ENCODE results near the gene TENM3.

The TENM3 gene

DNA sequence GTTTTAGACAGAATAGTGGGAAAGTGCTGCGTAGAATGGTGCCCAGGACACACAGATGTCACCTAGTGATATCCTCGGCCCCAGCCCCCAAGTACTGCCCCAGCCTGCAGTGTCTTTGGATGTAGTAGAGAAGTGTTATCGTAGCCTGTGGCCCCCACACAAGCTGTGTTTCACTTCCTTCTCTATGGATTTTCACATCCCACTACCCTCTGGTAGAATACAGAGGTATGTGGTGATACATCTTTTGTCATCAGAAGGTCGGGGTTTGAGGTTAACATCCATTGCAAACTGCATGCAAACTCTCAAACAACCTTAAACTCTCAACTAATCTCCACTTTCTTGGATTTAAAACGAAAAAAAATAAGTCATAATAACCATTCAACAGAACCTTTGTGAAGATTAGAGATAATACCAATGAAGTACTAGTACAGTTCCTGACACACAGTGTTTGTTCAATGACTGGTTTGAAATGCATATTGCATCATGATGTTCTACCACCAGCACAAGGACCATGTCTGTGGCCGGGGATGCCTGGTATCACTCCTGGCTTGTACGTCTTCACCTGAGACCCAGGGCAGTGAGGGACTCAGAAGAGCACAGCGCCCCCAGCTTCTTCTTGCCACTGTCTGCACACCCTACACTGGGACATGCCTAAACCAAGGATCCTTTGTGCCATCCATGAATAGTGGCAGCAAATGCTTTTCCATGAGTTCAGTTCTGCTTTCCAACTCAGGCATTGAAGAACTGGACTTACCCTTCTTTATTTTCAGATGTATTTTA is 406.7 kb downstream of the TENM3 start:
- TF ChIP-seq, protein P1, sequence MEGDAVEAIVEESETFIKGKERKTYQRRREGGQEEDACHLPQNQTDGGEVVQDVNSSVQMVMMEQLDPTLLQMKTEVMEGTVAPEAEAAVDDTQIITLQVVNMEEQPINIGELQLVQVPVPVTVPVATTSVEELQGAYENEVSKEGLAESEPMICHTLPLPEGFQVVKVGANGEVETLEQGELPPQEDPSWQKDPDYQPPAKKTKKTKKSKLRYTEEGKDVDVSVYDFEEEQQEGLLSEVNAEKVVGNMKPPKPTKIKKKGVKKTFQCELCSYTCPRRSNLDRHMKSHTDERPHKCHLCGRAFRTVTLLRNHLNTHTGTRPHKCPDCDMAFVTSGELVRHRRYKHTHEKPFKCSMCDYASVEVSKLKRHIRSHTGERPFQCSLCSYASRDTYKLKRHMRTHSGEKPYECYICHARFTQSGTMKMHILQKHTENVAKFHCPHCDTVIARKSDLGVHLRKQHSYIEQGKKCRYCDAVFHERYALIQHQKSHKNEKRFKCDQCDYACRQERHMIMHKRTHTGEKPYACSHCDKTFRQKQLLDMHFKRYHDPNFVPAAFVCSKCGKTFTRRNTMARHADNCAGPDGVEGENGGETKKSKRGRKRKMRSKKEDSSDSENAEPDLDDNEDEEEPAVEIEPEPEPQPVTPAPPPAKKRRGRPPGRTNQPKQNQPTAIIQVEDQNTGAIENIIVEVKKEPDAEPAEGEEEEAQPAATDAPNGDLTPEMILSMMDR (IDR thresholded peaks at IDR 0.05; ENCODE audit: unreplicated experiment in 3 of 3) = no peak
- Mint-ChIP-seq H3K36me3 (ENCODE audit: low read depth) (peaks cover 33% of the 10 kb centered on the region), H3K4me1 (no peaks in the 10 kb centered on the region), H3K4me3 (no peak overlapping the region), H3K9me3 (peaks cover 14% of the 10 kb centered on the region), H3K27me3 (ENCODE audit: low read depth) (peaks cover 4% of the 10 kb centered on the region), H3K27ac (no peak overlapping the region)

DNA sequence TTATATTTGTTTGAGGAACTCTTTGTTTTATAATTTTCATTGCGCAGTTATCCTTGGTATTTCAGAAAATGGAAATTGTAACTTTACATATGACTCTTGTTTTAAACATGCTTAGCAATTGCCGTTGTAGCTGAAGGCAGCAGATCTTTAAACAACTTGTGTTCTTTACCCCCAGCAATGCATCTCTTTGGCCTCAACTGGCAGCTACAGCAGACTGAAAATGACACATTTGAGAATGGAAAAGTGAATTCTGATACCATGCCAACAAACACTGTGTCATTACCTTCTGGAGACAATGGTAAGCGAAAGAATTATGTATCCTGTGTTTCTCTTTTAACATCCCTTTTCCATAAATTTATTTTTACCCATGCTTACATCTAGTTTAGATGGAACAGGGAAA is 410.4 kb downstream of the TENM3 start:
- Mint-ChIP-seq H3K9me3 (no peaks in the 10 kb centered on the region), H3K4me3 (no peak overlapping the region), H3K36me3 (ENCODE audit: low read depth) (peaks cover 18% of the 10 kb centered on the region), H3K4me1 (no peaks in the 10 kb centered on the region), H3K27me3 (ENCODE audit: low read depth) (peaks cover 4% of the 10 kb centered on the region), H3K27ac (no peak overlapping the region)
- TF ChIP-seq, protein P1 (IDR thresholded peaks at IDR 0.05; ENCODE audit: unreplicated experiment in 3 of 3) = no peak

DNA sequence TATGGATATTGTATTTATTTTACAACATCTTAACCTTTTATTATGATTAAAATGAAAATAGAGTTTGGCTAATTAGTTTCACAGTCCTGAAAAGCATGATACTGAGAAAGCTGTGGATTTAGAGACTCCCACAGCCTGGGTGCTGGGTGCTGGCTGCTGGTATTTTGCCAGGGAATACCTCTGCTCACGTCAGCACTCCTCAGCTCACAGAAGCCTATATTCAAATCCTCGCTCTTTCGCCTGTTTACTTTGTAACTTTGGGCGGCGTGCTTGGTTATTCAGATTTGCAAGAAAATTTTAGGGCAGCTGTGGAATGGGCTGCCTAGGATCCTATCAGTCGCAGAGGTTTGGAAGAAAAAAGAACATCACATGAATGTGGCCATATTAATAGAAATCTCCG is 412.1 kb downstream of the TENM3 start:
- Mint-ChIP-seq H3K4me3 (no peak overlapping the region), H3K27ac (no peak overlapping the region), H3K36me3 (ENCODE audit: low read depth) (peaks cover 17% of the 10 kb centered on the region), H3K27me3 (ENCODE audit: low read depth) (peaks cover 2% of the 10 kb centered on the region), H3K9me3 (no peaks in the 10 kb centered on the region), H3K4me1 (no peaks in the 10 kb centered on the region)
- TF ChIP-seq, protein P1 (IDR thresholded peaks at IDR 0.05; ENCODE audit: unreplicated experiment in 3 of 3) = no peak

DNA sequence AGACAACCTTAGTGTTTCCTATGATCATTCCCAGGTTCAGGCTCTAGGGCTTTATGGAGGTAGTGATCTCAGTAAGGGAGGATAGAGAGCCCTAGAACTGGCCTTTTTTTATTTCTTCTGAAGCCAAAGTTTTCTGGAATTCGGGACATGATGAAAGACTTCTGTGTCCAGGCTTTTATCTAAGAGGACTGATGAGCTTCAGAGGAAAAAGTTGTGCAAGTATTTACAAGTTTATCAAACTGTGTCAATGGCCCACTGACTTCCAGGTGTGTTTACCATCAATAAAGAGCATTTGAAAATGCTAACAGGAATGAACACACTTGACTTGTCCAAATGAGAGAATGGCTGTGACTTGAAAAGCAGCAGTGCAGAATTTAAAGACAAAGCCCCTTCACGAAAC is 419.3 kb downstream of the TENM3 start:
- H3K27me3 Mint-ChIP-seq (ENCODE audit: low read depth) = no peaks in the 10 kb centered on the region
- TF ChIP-seq, protein P1 (IDR thresholded peaks at IDR 0.05; ENCODE audit: unreplicated experiment in 3 of 3) = no peak
- peaks cover 25% of the 10 kb centered on the region for H3K9me3 Mint-ChIP-seq
- H3K27ac Mint-ChIP-seq = no peak overlapping the region
- H3K4me3 Mint-ChIP-seq = no peak overlapping the region
- H3K36me3 Mint-ChIP-seq (ENCODE audit: low read depth) = peaks cover 43% of the 10 kb centered on the region
- no peaks in the 10 kb centered on the region for H3K4me1 Mint-ChIP-seq

DNA sequence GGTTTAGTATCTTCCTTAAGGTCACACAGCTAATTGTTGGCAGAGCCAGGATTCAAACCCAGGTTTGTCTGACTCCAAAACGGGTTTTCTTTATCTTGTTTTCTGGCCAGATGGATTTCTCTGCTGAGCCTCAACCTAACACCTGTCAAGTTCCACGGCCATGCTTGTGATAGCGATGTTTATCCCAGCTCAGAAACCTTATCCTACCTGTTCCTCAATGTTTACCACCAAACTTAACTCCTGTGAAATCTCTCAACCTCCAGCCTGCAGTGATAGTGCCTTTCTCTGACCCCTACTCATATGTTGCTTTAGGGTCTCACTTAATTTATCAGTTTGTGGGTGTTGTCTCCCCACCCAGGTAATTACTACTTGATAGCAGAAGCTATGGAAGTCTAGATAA is 428.0 kb downstream of the TENM3 start:
- TF ChIP-seq, protein P1 (IDR thresholded peaks at IDR 0.05; ENCODE audit: unreplicated experiment in 3 of 3) = no peak
- peaks cover 5% of the 10 kb centered on the region for H3K9me3 Mint-ChIP-seq
- peaks cover 34% of the 10 kb centered on the region for H3K36me3 Mint-ChIP-seq (ENCODE audit: low read depth)
- no peaks in the 10 kb centered on the region for H3K4me1 Mint-ChIP-seq
- no peak overlapping the region for H3K4me3 Mint-ChIP-seq
- H3K27ac Mint-ChIP-seq = no peak overlapping the region
- no peaks in the 10 kb centered on the region for H3K27me3 Mint-ChIP-seq (ENCODE audit: low read depth)

DNA sequence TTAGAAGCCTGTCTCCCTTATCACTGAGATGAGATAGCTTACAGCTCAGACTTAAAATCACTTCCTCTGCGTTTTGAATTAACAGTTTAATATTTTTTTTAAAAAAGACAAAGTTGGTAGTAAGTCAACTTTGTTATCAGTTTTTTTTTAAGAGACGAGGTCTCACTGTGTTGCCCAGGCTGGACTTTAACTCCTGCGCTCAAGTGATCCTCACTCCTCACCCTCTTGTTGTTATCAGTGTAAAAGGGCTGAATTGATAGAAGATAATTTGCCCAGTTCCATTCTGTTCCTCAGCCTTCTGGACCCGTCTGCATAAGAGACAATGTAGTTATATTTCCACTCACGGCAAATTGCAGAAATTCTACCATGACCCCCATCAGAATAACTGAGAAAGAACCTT is 428.5 kb downstream of the TENM3 start:
- Mint-ChIP-seq H3K27ac (no peak overlapping the region), H3K27me3 (ENCODE audit: low read depth) (no peaks in the 10 kb centered on the region), H3K4me3 (no peak overlapping the region), H3K9me3 (peaks cover 4% of the 10 kb centered on the region), H3K4me1 (no peaks in the 10 kb centered on the region), H3K36me3 (ENCODE audit: low read depth) (peaks cover 31% of the 10 kb centered on the region)
- TF ChIP-seq, protein P1 (IDR thresholded peaks at IDR 0.05; ENCODE audit: unreplicated experiment in 3 of 3) = no peak

All from nephron (organoid).